Vagina (tissue), 2 donors: ENCODE measurements around the gene JMJD4. TPM values are rescaled to one million over a fixed set of nuclear protein-coding genes. Genes with fewer than 3 reads are reported as not detected.

Source experiments
- DNase-seq, 2 donors: peaks; one replicate each; pipeline ENCODE4 v3.0.0-alpha.2; 2017; ENCODE audit errors: extremely low spot score in 2 of 2
- H3K27ac ChIP-seq: fragments of 200-600 bp; sonication (generic); one replicate; pipeline ENCODE4 v1.5.1; 2019
- H3K27me3 ChIP-seq: fragments of 200-600 bp; sonication (generic); one replicate; pipeline ENCODE4 v1.5.1; 2019
- H3K36me3 ChIP-seq, 2 donors: fragments of 200-600 bp; sonication (generic); one replicate each; pipeline ENCODE4 v1.5.1; 2017 to 2019
- H3K4me1 ChIP-seq: fragments of 200-600 bp; sonication (generic); one replicate; pipeline ENCODE4 v1.5.1; 2019
- H3K4me3 ChIP-seq, 2 donors: fragments of 200-600 bp; sonication (generic); 1 replicate in 1 of 2; 2 replicates in 1 of 2; pipeline ENCODE4 v1.5.1; 2016 to 2019
- H3K9me3 ChIP-seq: fragments of 200-600 bp; sonication (generic); one replicate; pipeline ENCODE4 v1.5.1; 2019
- CTCF ChIP-seq, 3 experiments: fragments of 450-650 bp in 2 of 3; fragments of 200-600 bp in 1 of 3; sonication (generic) in 1 of 3; IDR thresholded peaks; one replicate each; pipeline ENCODE4 v1.5.1; 2017 to 2019; ENCODE audit warnings: antibody characterized with exemption in 3 of 3, mild to moderate bottlenecking in 2 of 3, moderate library complexity in 2 of 3
- POLR2A ChIP-seq, 2 donors: fragments of 450-650 bp; IDR thresholded peaks; one replicate each; pipeline ENCODE4 v1.6.1; 2017; ENCODE audit warnings: antibody characterized with exemption in 2 of 2, mild to moderate bottlenecking in 2 of 2, moderate library complexity in 2 of 2
- POLR2AphosphoS5 ChIP-seq, 2 donors: sonication (generic); formaldehyde crosslinking; IDR thresholded peaks; one replicate each; pipeline ENCODE4 v1.9.0; 2017; ENCODE audit warnings: antibody characterized with exemption in 2 of 2, mild to moderate bottlenecking in 2 of 2, low read depth in 1 of 2; ENCODE audit not compliant: insufficient read depth in 1 of 2
- intact Hi-C: fragments of 100-400 bp; cut with DNase I; formaldehyde crosslinking; loops from one replicate; pipeline ENCODE4 v1.15.1; 2023
- total RNA-seq: library from RNA; depleted of rRNA; stranded (reverse); fragments of >200 nt; gene quantifications from one replicate; pipeline ENCODE4 v1.2.3, GENCODE V29; 2016

Gene JMJD4
- total RNA-seq, 1 donor from 2014 or later = 18.2 TPM

DNA sequence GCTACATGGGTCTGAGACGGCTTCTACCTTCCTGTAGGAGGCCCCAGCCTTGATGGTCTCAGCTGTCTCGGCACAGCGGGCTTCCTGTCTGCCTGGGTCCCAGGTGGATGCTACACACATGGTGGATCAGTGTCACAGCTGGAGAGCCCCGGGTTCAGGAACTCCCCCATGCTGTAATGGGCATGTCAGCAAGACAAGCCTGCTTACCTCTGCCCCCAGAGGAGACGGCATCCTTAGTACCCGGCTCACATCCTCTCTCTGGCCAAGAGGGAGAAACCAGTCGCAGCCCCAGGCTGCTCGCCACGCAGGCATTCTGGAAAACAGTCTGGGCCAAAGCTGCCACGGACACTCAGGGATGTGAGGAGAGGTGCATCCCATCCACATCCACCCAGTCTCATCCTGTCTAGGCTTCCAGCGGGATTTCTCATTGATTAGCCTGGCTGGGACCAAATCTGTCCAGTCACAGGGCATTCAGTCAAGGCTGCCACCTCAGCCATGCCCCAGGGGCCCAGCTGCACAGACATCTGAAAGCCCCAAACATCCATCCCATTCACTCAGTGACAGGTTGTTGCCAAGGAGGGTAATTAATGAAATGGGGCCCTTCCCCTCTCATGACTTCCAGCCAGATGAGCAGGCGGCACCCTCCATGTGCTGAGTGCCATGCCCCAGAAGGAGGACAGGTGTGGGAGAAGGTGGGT is 10.6 kb upstream of the JMJD4 start:
- Histone ChIP-seq H3K9me3 (no peaks in the 10 kb centered on the region), H3K27me3 (no peaks in the 10 kb centered on the region), H3K4me1 (peaks cover 9% of the 10 kb centered on the region), H3K36me3 (peaks cover 0 to 8% of the 10 kb centered on the region in 2 donors), H3K27ac (no peak overlapping the region), H3K4me3 (no peak overlapping the region)
- no peak for DNase-seq
- intact Hi-C loops = no loop called here
- no peak for TF ChIP-seq POLR2A (IDR thresholded peaks at IDR 0.05)

- Histone ChIP-seq H3K4me3 (no peak overlapping the region), H3K9me3 (no peaks in the 10 kb centered on the region), H3K27me3 (no peaks in the 10 kb centered on the region), H3K27ac (no peak overlapping the region), H3K36me3 (peaks cover 0 to 8% of the 10 kb centered on the region in 2 donors), H3K4me1 (peaks cover 9% of the 10 kb centered on the region)
- TF ChIP-seq POLR2A (IDR thresholded peaks at IDR 0.05) (no peak), CTCF (IDR thresholded peaks at IDR 0.05) (no peak), POLR2AphosphoS5 (IDR thresholded peaks at IDR 0.05; ENCODE audit: insufficient read depth in 1 of 2, low read depth in 1 of 2) (no peak)
- no peak for DNase-seq
- intact Hi-C loops = no loop called here
These were observed 9.6 kb upstream of the JMJD4 start for GRCh38 chr1:227744668-227745067.

DNA sequence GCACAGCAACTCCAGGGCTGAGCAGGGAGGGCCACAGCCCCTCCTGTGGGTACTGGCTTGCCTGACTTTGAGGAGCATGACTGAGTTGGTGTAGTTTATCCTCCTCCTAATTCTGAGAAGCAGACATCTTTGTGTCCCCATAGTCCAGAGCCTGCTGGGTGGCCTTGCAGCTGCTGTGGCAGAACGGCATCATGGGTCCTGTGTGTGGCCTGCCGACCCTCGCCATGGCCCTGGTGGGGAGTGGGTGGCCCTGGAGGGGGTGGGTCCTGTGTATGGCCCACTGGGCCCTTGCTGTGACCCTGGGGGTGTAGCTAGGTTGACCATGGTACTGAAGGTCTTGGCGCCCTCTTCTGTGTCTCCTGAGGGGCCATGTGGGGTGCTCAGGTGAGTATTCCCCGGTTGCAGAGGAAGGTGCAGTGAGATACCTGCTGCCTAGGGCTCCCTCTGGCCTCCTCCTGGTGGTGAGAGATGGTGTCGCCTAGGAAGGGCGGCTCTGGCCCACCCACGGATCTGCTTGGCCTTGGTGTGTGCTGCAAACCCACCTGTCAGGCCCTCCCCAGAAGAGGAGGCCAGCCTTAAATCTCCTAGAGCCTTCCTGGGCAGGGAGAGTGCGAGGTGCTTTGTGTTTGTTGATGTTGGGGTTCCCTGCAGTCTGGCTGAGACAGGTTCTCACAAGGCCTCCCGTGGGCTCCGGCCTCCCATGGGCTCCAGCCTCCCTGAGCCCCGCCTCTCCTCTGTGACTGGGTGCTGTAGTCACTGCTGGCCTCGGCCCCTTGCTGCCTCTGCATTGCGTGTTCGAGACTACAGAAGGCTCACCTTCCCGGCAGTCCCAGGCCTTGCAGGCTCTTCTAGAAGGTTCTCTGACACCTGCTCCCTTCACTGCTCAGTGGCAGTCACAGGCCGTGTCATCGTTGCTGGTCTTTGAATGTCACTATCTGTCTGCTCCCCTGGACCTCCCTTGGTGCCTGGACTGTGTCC is 7.9 kb upstream of the JMJD4 start:
- TF ChIP-seq POLR2AphosphoS5 (IDR thresholded peaks at IDR 0.05; ENCODE audit: insufficient read depth in 1 of 2, low read depth in 1 of 2) (no peak), CTCF (IDR thresholded peaks at IDR 0.05) (no peak), POLR2A (IDR thresholded peaks at IDR 0.05) (no peak)
- Histone ChIP-seq H3K27ac (no peak overlapping the region), H3K4me3 (no peak overlapping the region), H3K36me3 (peaks cover 0 to 3% of the 10 kb centered on the region in 2 donors), H3K9me3 (no peaks in the 10 kb centered on the region), H3K27me3 (no peaks in the 10 kb centered on the region), H3K4me1 (peaks cover 9% of the 10 kb centered on the region)
- no peak for DNase-seq
- intact Hi-C loops = no loop called here

GRCh38 chr1:227741166-227741870 is 6.2 kb upstream of the JMJD4 start:
- Histone ChIP-seq H3K36me3 (no peaks in the 10 kb centered on the region), H3K27ac (no peak overlapping the region), H3K9me3 (no peaks in the 10 kb centered on the region), H3K4me1 (peaks cover 15% of the 10 kb centered on the region), H3K4me3 (no peak overlapping the region), H3K27me3 (no peaks in the 10 kb centered on the region)
- intact Hi-C loops = no loop called here
- no peak for TF ChIP-seq POLR2AphosphoS5 (IDR thresholded peaks at IDR 0.05; ENCODE audit: insufficient read depth in 1 of 2, low read depth in 1 of 2)
- TF ChIP-seq CTCF (IDR thresholded peaks at IDR 0.05) = no peak
- no peak for TF ChIP-seq POLR2A (IDR thresholded peaks at IDR 0.05)
- no peak for DNase-seq

- no peak for TF ChIP-seq CTCF (IDR thresholded peaks at IDR 0.05)
- no peak for TF ChIP-seq POLR2AphosphoS5 (IDR thresholded peaks at IDR 0.05; ENCODE audit: insufficient read depth in 1 of 2, low read depth in 1 of 2)
- no peak for TF ChIP-seq POLR2A (IDR thresholded peaks at IDR 0.05)
- Histone ChIP-seq H3K36me3 (no peaks in the 10 kb centered on the region), H3K4me3 (no peak overlapping the region), H3K27ac (no peak overlapping the region), H3K9me3 (no peaks in the 10 kb centered on the region), H3K27me3 (no peaks in the 10 kb centered on the region), H3K4me1 (peaks cover 21% of the 10 kb centered on the region)
- intact Hi-C loops = no loop called here
- DNase-seq = no peak
These were observed 5.4 kb upstream of the JMJD4 start for GRCh38 chr1:227740401-227740960.
